ENCODE results near the gene BST1. TPM values are rescaled to one million over a fixed set of nuclear protein-coding genes. Genes with fewer than 3 reads are reported as not detected.

Gene BST1
- total RNA-seq, 1 donor from 2014 or later: 0.58 TPM

DNA sequence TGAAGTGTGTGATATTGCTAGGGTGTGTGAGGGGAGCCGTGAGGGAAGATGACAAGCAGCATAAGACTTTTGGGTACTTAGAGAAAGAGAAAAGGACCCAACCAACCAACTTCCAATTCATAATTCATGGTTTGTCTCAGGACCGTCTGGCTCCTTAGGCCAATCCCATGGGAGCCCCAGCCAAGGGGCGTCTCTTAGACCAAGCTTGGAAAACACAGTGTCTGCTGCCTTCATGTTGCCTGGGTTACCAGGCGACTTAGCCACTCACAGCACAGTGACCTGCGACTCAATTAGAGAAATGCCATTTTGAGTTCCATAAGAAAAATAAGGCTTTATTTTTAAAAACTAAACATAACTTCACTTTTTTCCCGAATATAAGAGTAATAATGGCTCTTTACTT, 32.7 kb downstream of the BST1 start:
- TF ChIP-seq, protein P1, sequence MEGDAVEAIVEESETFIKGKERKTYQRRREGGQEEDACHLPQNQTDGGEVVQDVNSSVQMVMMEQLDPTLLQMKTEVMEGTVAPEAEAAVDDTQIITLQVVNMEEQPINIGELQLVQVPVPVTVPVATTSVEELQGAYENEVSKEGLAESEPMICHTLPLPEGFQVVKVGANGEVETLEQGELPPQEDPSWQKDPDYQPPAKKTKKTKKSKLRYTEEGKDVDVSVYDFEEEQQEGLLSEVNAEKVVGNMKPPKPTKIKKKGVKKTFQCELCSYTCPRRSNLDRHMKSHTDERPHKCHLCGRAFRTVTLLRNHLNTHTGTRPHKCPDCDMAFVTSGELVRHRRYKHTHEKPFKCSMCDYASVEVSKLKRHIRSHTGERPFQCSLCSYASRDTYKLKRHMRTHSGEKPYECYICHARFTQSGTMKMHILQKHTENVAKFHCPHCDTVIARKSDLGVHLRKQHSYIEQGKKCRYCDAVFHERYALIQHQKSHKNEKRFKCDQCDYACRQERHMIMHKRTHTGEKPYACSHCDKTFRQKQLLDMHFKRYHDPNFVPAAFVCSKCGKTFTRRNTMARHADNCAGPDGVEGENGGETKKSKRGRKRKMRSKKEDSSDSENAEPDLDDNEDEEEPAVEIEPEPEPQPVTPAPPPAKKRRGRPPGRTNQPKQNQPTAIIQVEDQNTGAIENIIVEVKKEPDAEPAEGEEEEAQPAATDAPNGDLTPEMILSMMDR (IDR thresholded peaks at IDR 0.05; ENCODE audit: unreplicated experiment): no peak
- H3K4me1 Mint-ChIP-seq: peaks cover 6% of the 10 kb centered on the region
- no peak overlapping the region for H3K27ac Mint-ChIP-seq
- no peak overlapping the region for H3K4me3 Mint-ChIP-seq
- H3K9me3 Mint-ChIP-seq: no peaks in the 10 kb centered on the region
- no peaks in the 10 kb centered on the region for H3K27me3 Mint-ChIP-seq (ENCODE audit: low read depth)
- H3K36me3 Mint-ChIP-seq: peaks cover 2% of the 10 kb centered on the region
- DNase-seq (ENCODE audit: low spot score in 2 of 2, unreplicated experiment in 2 of 2): no peak

DNA sequence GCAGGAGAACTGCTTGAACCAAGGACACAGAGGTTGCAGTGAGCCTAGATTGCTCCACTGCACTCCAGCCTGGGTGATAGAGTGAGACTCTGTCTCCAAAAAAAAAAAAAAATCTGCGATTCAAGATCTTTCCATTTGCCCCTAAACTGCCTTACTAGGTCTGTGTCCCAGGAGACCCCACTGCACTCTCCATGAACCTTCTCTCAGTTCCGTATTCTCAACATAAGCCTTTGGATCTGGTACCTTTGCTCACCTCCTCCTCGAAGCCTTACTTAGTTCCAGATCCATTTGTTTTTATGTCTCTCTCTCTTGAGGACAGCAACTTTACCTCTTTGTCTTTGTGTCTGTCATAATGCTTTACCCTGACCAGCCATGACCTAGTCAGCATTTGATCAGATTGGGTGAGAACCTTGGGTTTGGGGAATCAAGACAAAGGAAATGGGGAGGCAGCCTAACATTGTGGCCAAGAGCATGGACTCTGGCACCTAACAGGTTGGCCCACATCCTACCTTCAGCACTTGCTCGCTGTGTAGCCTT, 33.7 kb downstream of the BST1 start:
- no peak for DNase-seq (ENCODE audit: low spot score in 2 of 2, unreplicated experiment in 2 of 2)
- TF ChIP-seq, protein P1 (IDR thresholded peaks at IDR 0.05; ENCODE audit: unreplicated experiment): no peak
- Mint-ChIP-seq H3K4me1 (peaks cover 5% of the 10 kb centered on the region), H3K9me3 (peaks cover 4% of the 10 kb centered on the region), H3K27me3 (ENCODE audit: low read depth) (no peaks in the 10 kb centered on the region), H3K27ac (no peak overlapping the region), H3K36me3 (peaks cover 2% of the 10 kb centered on the region), H3K4me3 (no peak overlapping the region)

DNA sequence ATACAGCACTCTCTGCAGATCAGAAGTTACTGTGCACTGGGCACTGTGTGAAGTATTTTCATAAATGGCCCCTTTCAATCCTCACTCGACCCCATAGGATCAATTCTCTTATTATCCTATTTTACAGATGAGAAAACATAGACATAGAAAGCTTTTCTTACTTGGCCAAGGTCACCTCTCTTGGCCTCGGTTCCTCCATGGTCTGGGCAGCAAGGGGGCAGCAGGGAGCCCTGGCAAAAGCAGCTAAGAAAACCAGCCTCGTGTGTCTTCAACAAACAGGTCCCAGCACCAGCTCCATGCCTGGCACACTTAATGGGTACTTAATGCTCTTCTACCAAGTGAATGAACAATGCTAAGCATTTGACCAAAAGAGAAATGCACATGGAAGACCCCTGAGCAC, 34.4 kb downstream of the BST1 start:
- Mint-ChIP-seq H3K27me3 (ENCODE audit: low read depth) (no peaks in the 10 kb centered on the region), H3K9me3 (peaks cover 6% of the 10 kb centered on the region), H3K27ac (no peak overlapping the region), H3K4me3 (no peak overlapping the region), H3K36me3 (peaks cover 3% of the 10 kb centered on the region), H3K4me1 (peaks cover 5% of the 10 kb centered on the region)
- TF ChIP-seq, protein P1 (IDR thresholded peaks at IDR 0.05; ENCODE audit: unreplicated experiment): no peak
- DNase-seq (ENCODE audit: low spot score in 2 of 2, unreplicated experiment in 2 of 2): no peak

DNA sequence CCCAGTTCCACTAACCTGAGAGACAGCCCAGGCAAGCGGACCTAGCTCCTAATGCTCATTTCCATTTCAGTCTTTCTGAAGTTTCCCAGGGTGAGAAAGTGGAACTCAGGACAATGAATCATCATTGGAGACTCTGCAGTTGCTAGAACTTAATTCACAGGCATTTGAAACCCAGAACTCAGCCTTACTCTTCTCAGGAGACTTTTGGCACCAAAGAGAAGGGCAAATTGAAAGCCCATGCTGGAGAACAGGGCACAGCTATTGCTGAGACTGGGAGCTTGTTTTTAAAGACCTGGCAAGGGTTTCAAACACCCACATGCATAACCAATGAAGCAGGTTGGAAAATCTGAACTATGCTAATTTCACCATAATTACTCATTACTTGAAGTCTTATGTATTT, 36.0 kb downstream of the BST1 start:
- no peak for DNase-seq (ENCODE audit: low spot score in 2 of 2, unreplicated experiment in 2 of 2)
- Mint-ChIP-seq H3K36me3 (peaks cover 1% of the 10 kb centered on the region), H3K27me3 (ENCODE audit: low read depth) (no peaks in the 10 kb centered on the region), H3K4me1 (peaks cover 5% of the 10 kb centered on the region), H3K27ac (no peak overlapping the region), H3K4me3 (no peak overlapping the region), H3K9me3 (peaks cover 11% of the 10 kb centered on the region)
- TF ChIP-seq, protein P1 (IDR thresholded peaks at IDR 0.05; ENCODE audit: unreplicated experiment): no peak

DNA sequence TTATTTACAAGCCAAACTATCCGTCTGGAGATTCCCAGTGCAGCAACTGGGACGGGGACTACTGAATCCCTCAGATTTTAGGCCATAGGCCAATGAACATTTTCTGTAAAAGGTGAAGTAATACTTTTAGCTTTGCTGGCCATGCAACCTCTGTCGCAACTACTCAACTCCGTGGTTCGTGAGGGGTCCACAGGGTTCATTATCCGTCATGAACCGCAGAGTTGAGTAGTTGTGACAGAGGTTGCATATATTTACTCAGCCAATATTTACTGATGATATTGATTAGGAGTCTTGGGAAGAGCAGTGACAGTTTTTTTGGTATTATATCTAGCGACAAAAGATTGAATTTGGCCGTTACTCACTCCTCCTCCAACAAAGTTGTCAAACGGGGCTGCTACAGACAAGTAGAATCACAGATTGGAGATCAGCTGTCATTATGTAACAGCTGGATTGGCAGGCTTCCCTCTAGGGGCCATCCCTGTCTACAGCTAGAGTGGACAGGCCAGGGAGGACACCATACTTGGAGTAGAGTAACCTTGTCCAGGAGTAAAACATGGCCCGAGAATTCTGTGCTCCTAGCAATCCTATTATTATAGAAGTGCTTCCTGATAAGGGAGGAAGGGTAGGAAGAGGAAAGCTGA, 38.0 kb downstream of the BST1 start:
- peaks cover 6% of the 10 kb centered on the region for H3K4me1 Mint-ChIP-seq
- no peak overlapping the region for H3K4me3 Mint-ChIP-seq
- peaks cover 12% of the 10 kb centered on the region for H3K9me3 Mint-ChIP-seq
- peaks cover 1% of the 10 kb centered on the region for H3K36me3 Mint-ChIP-seq
- H3K27me3 Mint-ChIP-seq (ENCODE audit: low read depth): no peaks in the 10 kb centered on the region
- no peak overlapping the region for H3K27ac Mint-ChIP-seq
- DNase-seq (ENCODE audit: low spot score in 2 of 2, unreplicated experiment in 2 of 2): no peak
- TF ChIP-seq, protein P1 (IDR thresholded peaks at IDR 0.05; ENCODE audit: unreplicated experiment): no peak

All from mesothelial cell of epicardium (in vitro differentiated cells).